SK-N-SH treated with all-trans-retinoic acid at 6 μM for 48 hours (cell line): ENCODE data around the gene GMPR2.

Experiments used
- ATAC-seq: fragments of 200-7000 bp; cut with Tn5 transposase; 3 replicates; pipeline ENCODE4 v1.9.1; 2020; ENCODE audit warnings: mild to moderate bottlenecking, moderate library complexity
- ARNTL ChIP-seq: fragments of 450-650 bp; formaldehyde crosslinking; IDR thresholded peaks from 2 replicates; pipeline ENCODE4 v1.5.0; 2020; ENCODE audit warnings: low read depth, mild to moderate bottlenecking, moderate library complexity, borderline replicate concordance
- BACH2 ChIP-seq: fragments of 250-450 bp; sonication (Bioruptor Pico); IDR thresholded peaks from 2 replicates; pipeline ENCODE4 v1.9.0; 2021; ENCODE audit warnings: mild to moderate bottlenecking, borderline replicate concordance
- CREB5 ChIP-seq: fragments of 250-450 bp; sonication (Bioruptor Pico); IDR thresholded peaks from 2 replicates; pipeline ENCODE4 v1.5.1; 2020; ENCODE audit warnings: low read depth, mild to moderate bottlenecking, moderate library complexity
- CSDC2 ChIP-seq: fragments of 250-450 bp; sonication (Bioruptor Pico); IDR thresholded peaks from 2 replicates; pipeline ENCODE4 v1.5.0; 2020; ENCODE audit warnings: mild to moderate bottlenecking, moderate library complexity
- CSRNP3 ChIP-seq: fragments of 250-450 bp; sonication (Bioruptor Pico); IDR thresholded peaks from 2 replicates; pipeline ENCODE4 v1.5.1; 2021; ENCODE audit warnings: mild to moderate bottlenecking, moderate library complexity
- ESRRG ChIP-seq: fragments of 250-450 bp; sonication (Bioruptor Pico); IDR thresholded peaks from 2 replicates; pipeline ENCODE4 v1.6.1; 2021; ENCODE audit warnings: mild to moderate bottlenecking
- GLIS3 ChIP-seq: fragments of 250-450 bp; sonication (Bioruptor Pico); IDR thresholded peaks from 2 replicates; pipeline ENCODE4 v1.5.0; 2020; ENCODE audit warnings: mild to moderate bottlenecking, moderate library complexity
- OSR1 ChIP-seq: fragments of 250-450 bp; sonication (Bioruptor Pico); IDR thresholded peaks from 2 replicates; pipeline ENCODE4 v1.8.0; 2022; ENCODE audit warnings: moderate library complexity, mild to moderate bottlenecking, inconsistent platforms
- PATZ1 ChIP-seq: fragments of 250-450 bp; sonication (Bioruptor Pico); IDR thresholded peaks from 2 replicates; pipeline ENCODE4 v1.8.0; 2020; ENCODE audit warnings: mild to moderate bottlenecking, moderate library complexity, borderline replicate concordance
- POU6F1 ChIP-seq: fragments of 250-450 bp; sonication (Bioruptor Pico); IDR thresholded peaks from 2 replicates; pipeline ENCODE4 v1.8.0; 2021; ENCODE audit warnings: low read depth, mild to moderate bottlenecking, moderate library complexity, borderline replicate concordance
- PPARA ChIP-seq: fragments of 250-450 bp; sonication (Bioruptor Pico); IDR thresholded peaks from 2 replicates; pipeline ENCODE4 v1.5.0; 2020; ENCODE audit warnings: mild to moderate bottlenecking, borderline replicate concordance
- RARB ChIP-seq: fragments of 250-450 bp; sonication (Bioruptor Pico); IDR thresholded peaks from 2 replicates; pipeline ENCODE4 v1.8.0; 2021; ENCODE audit warnings: mild to moderate bottlenecking, moderate library complexity
- TCF4 ChIP-seq: fragments of 250-450 bp; sonication (Bioruptor Pico); IDR thresholded peaks from 2 replicates; pipeline ENCODE4 v1.8.0; 2021; ENCODE audit warnings: mild to moderate bottlenecking, moderate library complexity, borderline replicate concordance
- TOX ChIP-seq: fragments of 250-450 bp; sonication (Bioruptor Pico); IDR thresholded peaks from 2 replicates; pipeline ENCODE4 v1.8.0; 2021; ENCODE audit warnings: mild to moderate bottlenecking, moderate library complexity, borderline replicate concordance
- TSHZ2 ChIP-seq: fragments of 250-450 bp; sonication (Bioruptor Pico); IDR thresholded peaks from 2 replicates; pipeline ENCODE4 v1.5.0; 2020; ENCODE audit warnings: mild to moderate bottlenecking, moderate library complexity
- ZC3H10 ChIP-seq: fragments of 250-450 bp; sonication (Bioruptor Pico); IDR thresholded peaks from 2 replicates; pipeline ENCODE4 v1.5.1; 2021; ENCODE audit warnings: mild to moderate bottlenecking, moderate library complexity
- ZFP3 ChIP-seq: fragments of 250-450 bp; sonication (Bioruptor Pico); IDR thresholded peaks from 2 replicates; pipeline ENCODE4 v1.5.0; 2020; ENCODE audit warnings: mild to moderate bottlenecking, moderate library complexity
- ZNF565 ChIP-seq: fragments of 450-650 bp; formaldehyde crosslinking; conservative IDR thresholded peaks from 2 replicates; pipeline ENCODE4 v1.5.0; 2020; ENCODE audit warnings: low read depth, mild to moderate bottlenecking, moderate library complexity
- ZNF8 ChIP-seq: fragments of 450-650 bp; formaldehyde crosslinking; IDR thresholded peaks from 2 replicates; pipeline ENCODE4 v1.5.0; 2020; ENCODE audit warnings: mild to moderate bottlenecking, moderate library complexity

GMPR2 gene

GRCh38 chr14:24264298-24264697 lies 31.6 kb downstream of the GMPR2 start:
- no peak for TF ChIP-seq ZNF565 (CRISPR knock-in tag)
- no peak for TF ChIP-seq TCF4
- no peak for TF ChIP-seq ESRRG (CRISPR knock-in tag)
- no peak for TF ChIP-seq POU6F1
- ATAC-seq: no peak

GRCh38 chr14:24266344-24267244 lies 33.9 kb downstream of the GMPR2 start:
- ATAC-seq: no peak
- no peak for TF ChIP-seq ZFP3
- no peak for TF ChIP-seq BACH2 (CRISPR knock-in tag)
- no peak for TF ChIP-seq TSHZ2 (CRISPR knock-in tag)
- no peak for TF ChIP-seq POU6F1
- no peak for TF ChIP-seq ZC3H10 (CRISPR knock-in tag)
- no peak for TF ChIP-seq TCF4
- TF ChIP-seq ARNTL: no peak
- no peak for TF ChIP-seq GLIS3 (CRISPR knock-in tag)
- TF ChIP-seq ESRRG (CRISPR knock-in tag): no peak
- TF ChIP-seq PPARA (CRISPR knock-in tag): no peak
- no peak for TF ChIP-seq CREB5 (CRISPR knock-in tag)
- no peak for TF ChIP-seq OSR1
- no peak for TF ChIP-seq TOX
- TF ChIP-seq PATZ1 (CRISPR knock-in tag): no peak

GRCh38 chr14:24267516-24267915 lies 34.8 kb downstream of the GMPR2 start:
- TF ChIP-seq ESRRG (CRISPR knock-in tag): no peak
- TF ChIP-seq RARB (CRISPR knock-in tag): no peak
- no peak for TF ChIP-seq BACH2 (CRISPR knock-in tag)
- TF ChIP-seq ARNTL: no peak
- TF ChIP-seq ZNF8 (CRISPR knock-in tag): no peak
- no peak for TF ChIP-seq CSRNP3
- no peak for TF ChIP-seq GLIS3 (CRISPR knock-in tag)
- no peak for TF ChIP-seq TOX
- no peak for TF ChIP-seq POU6F1
- no peak for TF ChIP-seq CSDC2 (CRISPR knock-in tag)
- no peak for TF ChIP-seq ZC3H10 (CRISPR knock-in tag)
- TF ChIP-seq ZFP3: no peak
- no peak for ATAC-seq
